Epithelial cell of proximal tubule (primary cell): Measurements from ENCODE around the gene CBX7. TPM values are rescaled to one million over a fixed set of nuclear protein-coding genes. Genes with fewer than 3 reads are reported as not detected.

ENCODE experiments used
- DNase-seq: peaks from one replicate; pipeline ENCODE4 v3.0.0-alpha.2; 2011; ENCODE audit warnings: low read depth
- H3K4me3 ChIP-seq: 2 replicates; pipeline ENCODE4 v1.5.1; 2011; ENCODE audit warnings: low read depth, mild to moderate bottlenecking, low read length
- CTCF ChIP-seq: conservative IDR thresholded peaks from 2 replicates; pipeline ENCODE4 v1.5.1; 2012; ENCODE audit warnings: low read depth, mild to moderate bottlenecking, low read length
- total RNA-seq: library from RNA; depleted of rRNA; stranded (reverse); fragments of >200 nt; gene quantifications from 2 replicates; pipeline ENCODE4 v1.2.3, GENCODE V29; 2015

Gene CBX7
- total RNA-seq, 1 donor from 2014 or later, result 5.8 TPM

- no peak for TF ChIP-seq CTCF
- no peak for DNase-seq
- H3K4me3 ChIP-seq, result no peak overlapping the region
Measured at GRCh38 chr22:39150848-39151215, 1.6 kb downstream of the CBX7 start.

GRCh38 chr22:39149915-39150847 is 2.3 kb downstream of the CBX7 start:
- DNase-seq, result no peak

GRCh38 chr22:39148727-39149535 is 3.5 kb downstream of the CBX7 start:
- DNase-seq, result no peak

More at GRCh38 chr22:39149915-39150847, 2.3 kb downstream of the CBX7 start:
- no peak for TF ChIP-seq CTCF
- H3K4me3 ChIP-seq, result no peak overlapping the region

GRCh38 chr22:39148026-39148726 is 4.3 kb downstream of the CBX7 start:
- no peak for DNase-seq
- H3K4me3 ChIP-seq, result no peak overlapping the region
- no peak for TF ChIP-seq CTCF

More at GRCh38 chr22:39148727-39149535, 3.5 kb downstream of the CBX7 start:
- TF ChIP-seq CTCF, result no peak
- H3K4me3 ChIP-seq, result no peak overlapping the region

GRCh38 chr22:39147335-39148025 is 5.0 kb downstream of the CBX7 start:
- no peak overlapping the region for H3K4me3 ChIP-seq
- DNase-seq, result no peak
- no peak for TF ChIP-seq CTCF
